Smooth muscle cell (in vitro differentiated cells): ENCODE results near the gene JAKMIP2. TPM values are rescaled to one million over a fixed set of nuclear protein-coding genes. Genes with fewer than 3 reads are reported as not detected.

ENCODE experiments used
- DNase-seq: peaks from one replicate; lab custom pipeline; 2025; ENCODE audit not compliant: unreplicated experiment; lab: John Stamatoyannopoulos, UW
- H2AFZ ChIP-seq: fragments of 200-600 bp; sonication (generic); 2 replicates; pipeline ENCODE4 v1.6.0; 2016; ENCODE audit warnings: antibody characterized with exemption, low read depth, mild to moderate bottlenecking
- H3F3A ChIP-seq: fragments of 200-600 bp; sonication (generic); 2 replicates; pipeline ENCODE4 v1.6.0; 2017; ENCODE audit warnings: antibody characterized with exemption, low read depth
- H3K27ac ChIP-seq: fragments of 200-600 bp; sonication (generic); 2 replicates; pipeline ENCODE4 v1.5.1; 2016; ENCODE audit warnings: low read depth, mild to moderate bottlenecking
- H3K27me3 ChIP-seq: fragments of 200-600 bp; sonication (generic); 2 replicates; pipeline ENCODE4 v1.6.1; 2016; ENCODE audit warnings: low read depth, mild to moderate bottlenecking
- H3K36me3 ChIP-seq: fragments of 200-600 bp; sonication (generic); 2 replicates; pipeline ENCODE4 v1.5.1; 2016; ENCODE audit warnings: low read depth
- H3K4me1 ChIP-seq: fragments of 200-600 bp; sonication (generic); 2 replicates; pipeline ENCODE4 v1.5.1; 2016; ENCODE audit warnings: low read depth
- H3K4me2 ChIP-seq: fragments of 200-600 bp; sonication (generic); 2 replicates; pipeline ENCODE4 v1.6.0; 2016; ENCODE audit warnings: mild to moderate bottlenecking
- H3K4me3 ChIP-seq: fragments of 200-600 bp; sonication (generic); 2 replicates; pipeline ENCODE4 v1.5.1; 2016; ENCODE audit warnings: mild to moderate bottlenecking
- H3K79me2 ChIP-seq: fragments of 200-600 bp; sonication (generic); 2 replicates; pipeline ENCODE4 v1.6.0; 2016; ENCODE audit warnings: low read depth, mild to moderate bottlenecking
- H3K9ac ChIP-seq: fragments of 200-600 bp; sonication (generic); 2 replicates; pipeline ENCODE4 v1.6.0; 2016; ENCODE audit warnings: low read depth
- H3K9me3 ChIP-seq: fragments of 200-600 bp; sonication (generic); replicated peaks from 2 replicates; pipeline ENCODE4 v1.5.1; 2016; ENCODE audit warnings: low read depth
- H4K20me1 ChIP-seq: fragments of 200-600 bp; sonication (generic); 2 replicates; pipeline ENCODE4 v1.6.0; 2016; ENCODE audit warnings: low read depth
- WGBS: methylation state at CpG from one replicate; pipeline ENCODE4 v1.1.7; 2016; ENCODE audit warnings: low lambda C conversion rate; 5-methylcytosine and 5-hydroxymethylcytosine counted together
- polyA plus RNA-seq: library from polyadenylated mRNA; unstranded; fragments of >200 nt; fragmentation: Nextera tagmentation; extraction: Ambion mirVana; gene quantifications from 2 replicates; pipeline ENCODE4 v1.2.1, GENCODE V29; 2016
- total RNA-seq: library from RNA; depleted of rRNA; stranded (reverse); fragments of >200 nt; gene quantifications from 2 replicates; pipeline ENCODE4 v1.2.3, GENCODE V29; 2014
- TF ChIP-seq, protein P1 (sequence below): fragments of 200-600 bp; sonication (generic); IDR thresholded peaks from 2 replicates; pipeline ENCODE4 v1.5.1; 2017; ENCODE audit warnings: borderline replicate concordance, mild to moderate bottlenecking, antibody characterized with exemption; ENCODE audit not compliant: insufficient read depth, poor library complexity, severe bottlenecking

JAKMIP2 gene
- total and polyA plus RNA-seq, 2 experiments from 2014 or later, result 2.9 to 7.6 TPM

DNA sequence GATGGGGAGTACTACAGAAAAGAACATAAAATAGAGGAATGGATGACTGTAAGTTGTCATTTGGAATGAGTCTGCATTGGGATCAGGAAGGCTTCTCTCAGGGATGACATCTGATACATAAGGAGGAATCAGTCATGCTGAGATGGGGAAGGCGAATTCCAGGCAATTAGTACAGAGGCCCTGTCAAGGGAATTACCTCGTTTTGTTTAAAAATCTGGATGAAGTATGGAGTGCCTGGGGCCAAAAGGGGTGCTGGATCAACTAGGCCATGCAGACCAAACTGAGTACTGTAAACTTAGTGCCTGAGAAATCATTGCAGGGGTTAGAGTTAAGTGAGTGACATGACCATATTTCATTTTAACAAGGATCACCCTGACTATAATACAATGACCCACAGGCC, 30.5 kb downstream of the JAKMIP2 start:
- H3F3A ChIP-seq, result no peaks in the 10 kb centered on the region
- no peaks in the 10 kb centered on the region for H3K27me3 ChIP-seq
- no peak overlapping the region for H2AFZ ChIP-seq
- no peak overlapping the region for H3K27ac ChIP-seq
- no peak overlapping the region for H3K9ac ChIP-seq
- no peak overlapping the region for H3K4me3 ChIP-seq
- H4K20me1 ChIP-seq, result no peaks in the 10 kb centered on the region
- no peaks in the 10 kb centered on the region for H3K9me3 ChIP-seq
- no peak overlapping the region for H3K4me2 ChIP-seq
- WGBS, result 33% methylated on average over 2 of the region's 2 CpGs
- DNase-seq, result no peak
- TF ChIP-seq, protein P1, sequence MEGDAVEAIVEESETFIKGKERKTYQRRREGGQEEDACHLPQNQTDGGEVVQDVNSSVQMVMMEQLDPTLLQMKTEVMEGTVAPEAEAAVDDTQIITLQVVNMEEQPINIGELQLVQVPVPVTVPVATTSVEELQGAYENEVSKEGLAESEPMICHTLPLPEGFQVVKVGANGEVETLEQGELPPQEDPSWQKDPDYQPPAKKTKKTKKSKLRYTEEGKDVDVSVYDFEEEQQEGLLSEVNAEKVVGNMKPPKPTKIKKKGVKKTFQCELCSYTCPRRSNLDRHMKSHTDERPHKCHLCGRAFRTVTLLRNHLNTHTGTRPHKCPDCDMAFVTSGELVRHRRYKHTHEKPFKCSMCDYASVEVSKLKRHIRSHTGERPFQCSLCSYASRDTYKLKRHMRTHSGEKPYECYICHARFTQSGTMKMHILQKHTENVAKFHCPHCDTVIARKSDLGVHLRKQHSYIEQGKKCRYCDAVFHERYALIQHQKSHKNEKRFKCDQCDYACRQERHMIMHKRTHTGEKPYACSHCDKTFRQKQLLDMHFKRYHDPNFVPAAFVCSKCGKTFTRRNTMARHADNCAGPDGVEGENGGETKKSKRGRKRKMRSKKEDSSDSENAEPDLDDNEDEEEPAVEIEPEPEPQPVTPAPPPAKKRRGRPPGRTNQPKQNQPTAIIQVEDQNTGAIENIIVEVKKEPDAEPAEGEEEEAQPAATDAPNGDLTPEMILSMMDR, result no peak
- H3K79me2 ChIP-seq, result no peaks in the 10 kb centered on the region
- H3K36me3 ChIP-seq, result no peaks in the 10 kb centered on the region
- peaks cover 21% of the 10 kb centered on the region for H3K4me1 ChIP-seq

DNA sequence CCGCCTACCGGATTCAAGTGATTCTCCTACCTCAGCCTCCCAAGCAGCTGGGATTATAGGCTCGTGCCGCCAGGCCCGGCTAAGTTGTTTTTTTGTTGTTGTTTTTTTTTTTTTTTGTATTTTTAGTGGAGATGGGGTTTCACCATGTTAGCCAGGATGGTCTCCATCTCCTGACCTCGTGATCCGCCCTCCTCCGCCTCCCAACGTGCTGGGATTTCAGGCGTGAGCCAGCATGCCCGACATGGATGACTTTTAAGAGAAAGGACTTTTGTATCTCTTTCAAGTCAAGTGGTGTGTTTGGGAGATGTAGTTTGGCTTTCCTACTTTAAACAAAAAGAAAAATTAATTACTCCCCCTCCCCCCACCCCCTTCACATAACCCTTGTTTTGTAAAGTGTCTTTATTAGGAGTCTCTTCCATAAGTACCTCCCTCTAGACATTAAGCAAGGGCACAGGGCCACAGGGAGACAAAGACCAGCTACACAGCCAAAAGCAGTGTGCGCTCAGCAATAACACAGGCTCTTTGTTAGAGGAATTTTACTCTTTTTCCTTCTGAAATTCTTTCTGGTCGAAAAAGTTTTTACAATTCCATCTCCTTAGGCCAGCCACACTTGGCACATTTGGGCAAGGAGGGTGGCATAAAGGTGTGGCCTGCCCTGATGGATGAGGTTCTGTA, 31.2 kb downstream of the JAKMIP2 start:
- Histone ChIP-seq H3K4me1 (peaks cover 21% of the 10 kb centered on the region), H3K27me3 (no peaks in the 10 kb centered on the region)

DNA sequence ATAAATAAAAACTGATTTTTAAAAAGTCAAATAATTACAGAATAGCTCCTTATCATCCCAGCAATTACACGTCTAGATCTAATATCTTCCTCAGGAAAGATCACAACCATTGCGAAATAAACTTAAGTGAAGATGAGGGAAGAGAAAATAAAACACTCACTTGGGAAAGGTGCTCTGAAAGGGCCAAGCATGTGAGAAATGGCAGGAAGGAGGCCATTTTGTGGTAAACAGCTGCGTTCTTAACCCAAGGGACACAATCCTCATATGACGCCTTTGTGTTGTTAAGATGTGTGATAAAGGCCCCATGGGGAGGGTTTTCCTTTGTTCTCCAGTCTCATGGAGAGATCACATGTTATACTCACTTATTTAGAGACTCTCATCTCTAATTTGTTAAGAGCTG, 32.5 kb downstream of the JAKMIP2 start:
- H3K4me1 ChIP-seq, result peaks cover 21% of the 10 kb centered on the region
- no peaks in the 10 kb centered on the region for H3K9me3 ChIP-seq
- no peaks in the 10 kb centered on the region for H4K20me1 ChIP-seq
- H3K27ac ChIP-seq, result no peak overlapping the region
- H3K27me3 ChIP-seq, result no peaks in the 10 kb centered on the region
- no peak for DNase-seq
- H3K4me3 ChIP-seq, result no peak overlapping the region
- no peak overlapping the region for H3K4me2 ChIP-seq
- H3K79me2 ChIP-seq, result no peaks in the 10 kb centered on the region
- no peak overlapping the region for H3K9ac ChIP-seq
- H2AFZ ChIP-seq, result no peak overlapping the region
- TF ChIP-seq, protein P1, result no peak
- H3F3A ChIP-seq, result no peaks in the 10 kb centered on the region
- WGBS, result 79% methylated on average over 4 of the region's 4 CpGs
- no peaks in the 10 kb centered on the region for H3K36me3 ChIP-seq

More for the DNA sequence above, 31.2 kb downstream of the JAKMIP2 start:
- Histone ChIP-seq H3K79me2 (no peaks in the 10 kb centered on the region), H3K27ac (no peak overlapping the region), H3K4me2 (no peak overlapping the region), H3K36me3 (no peaks in the 10 kb centered on the region), H3K9me3 (no peaks in the 10 kb centered on the region), H3F3A (no peaks in the 10 kb centered on the region), H3K4me3 (no peak overlapping the region), H2AFZ (no peak overlapping the region), H3K9ac (no peak overlapping the region), H4K20me1 (no peaks in the 10 kb centered on the region)
- TF ChIP-seq, protein P1, result no peak
- DNase-seq, result no peak
- 87% methylated on average over 13 of the region's 13 CpGs for WGBS

DNA sequence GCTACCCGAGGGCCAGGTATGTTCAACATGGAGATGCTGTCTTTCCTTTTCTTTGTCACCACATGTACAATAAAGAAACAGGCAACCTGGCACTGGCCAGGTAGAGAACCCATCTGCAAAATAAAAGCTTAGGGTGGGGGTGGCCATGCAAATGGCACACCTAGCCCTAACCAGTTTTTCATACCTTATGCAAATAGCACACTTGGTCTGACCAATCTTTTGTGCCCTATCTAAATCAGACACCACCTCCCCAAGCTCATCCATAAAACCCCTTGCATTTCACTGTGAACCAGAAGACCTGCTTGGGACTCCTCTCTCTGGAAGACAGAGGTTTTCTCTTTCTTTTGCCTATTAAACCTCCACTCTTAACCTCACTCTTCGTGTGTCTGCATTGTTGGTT, 33.9 kb downstream of the JAKMIP2 start:
- H3K4me3 ChIP-seq, result no peak overlapping the region
- H3K4me2 ChIP-seq, result no peak overlapping the region
- H3K27me3 ChIP-seq, result no peaks in the 10 kb centered on the region
- H3K36me3 ChIP-seq, result no peaks in the 10 kb centered on the region
- H4K20me1 ChIP-seq, result no peaks in the 10 kb centered on the region
- H2AFZ ChIP-seq, result no peak overlapping the region
- DNase-seq, result no peak
- H3K4me1 ChIP-seq, result peaks cover 21% of the 10 kb centered on the region
- H3K27ac ChIP-seq, result no peak overlapping the region
- H3F3A ChIP-seq, result no peaks in the 10 kb centered on the region
- 78% methylated on average over 2 of the region's 2 CpGs for WGBS
- no peak overlapping the region for H3K9ac ChIP-seq
- H3K9me3 ChIP-seq, result no peaks in the 10 kb centered on the region
- H3K79me2 ChIP-seq, result no peaks in the 10 kb centered on the region
- TF ChIP-seq, protein P1, result no peak
